ENCODE results near the gene ICAM1.

- TF ChIP-seq POLR2AphosphoS5 (IDR thresholded peaks at IDR 0.05) (no peak), CTCF (IDR thresholded peaks at IDR 0.05) (no peak)
These were observed 19.0 kb downstream of the ICAM1 start, which contains the start of gene ICAM5 for GRCh38 chr19:10289836-10290356.

Measured in prostate gland (tissue), 2 donors.